HG03196 (cell line): ENCODE results near the gene CCDC159.

Experiments used
- ATAC-seq: cut with Tn5 transposase; IDR thresholded peaks from one replicate; pipeline ENCODE4 v1.9.1; 2021; ENCODE audit not compliant: unreplicated experiment

The CCDC159 gene

DNA sequence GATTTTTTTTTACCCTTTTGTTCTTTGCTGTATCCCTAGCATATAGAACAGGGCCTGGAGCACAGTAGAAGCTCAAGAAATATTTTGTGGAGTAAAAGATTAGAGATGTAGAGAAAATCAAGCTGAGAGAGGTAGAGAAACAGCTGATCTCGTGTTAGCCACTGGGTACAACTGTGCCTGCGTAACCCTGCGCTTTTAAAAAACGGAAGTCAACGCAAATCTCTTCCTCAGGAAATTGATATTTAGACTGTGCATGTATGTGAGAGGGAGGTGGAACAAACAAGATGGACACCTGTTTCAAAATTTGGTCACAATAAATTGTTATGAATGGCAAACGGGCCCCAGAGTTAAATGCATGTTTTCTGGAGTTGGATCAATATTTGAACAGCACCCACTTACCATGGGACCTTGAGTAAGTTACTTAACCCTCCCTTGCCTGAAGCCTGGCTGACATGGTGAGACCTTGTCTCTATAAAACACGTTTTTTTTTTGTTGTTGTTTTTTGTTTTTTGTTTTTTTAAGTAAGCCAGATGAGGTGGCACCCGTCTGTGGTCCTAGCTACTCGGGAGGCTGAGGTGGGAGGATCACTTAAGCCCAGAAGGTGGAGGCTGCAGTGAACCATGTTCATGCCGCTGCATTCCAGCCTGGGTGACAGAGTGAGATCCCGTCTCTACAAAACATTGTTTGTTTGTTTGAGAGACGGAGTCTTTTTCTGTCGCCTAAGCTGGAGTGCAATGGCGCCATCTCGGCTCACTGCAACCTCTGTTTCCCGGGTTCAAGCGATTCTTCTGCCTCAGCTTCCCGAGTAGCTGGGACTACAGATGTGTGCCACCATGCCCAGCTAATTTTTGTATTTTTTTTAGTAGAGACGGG lies 41.1 kb downstream of the CCDC159 start:
- ATAC-seq: no peak

DNA sequence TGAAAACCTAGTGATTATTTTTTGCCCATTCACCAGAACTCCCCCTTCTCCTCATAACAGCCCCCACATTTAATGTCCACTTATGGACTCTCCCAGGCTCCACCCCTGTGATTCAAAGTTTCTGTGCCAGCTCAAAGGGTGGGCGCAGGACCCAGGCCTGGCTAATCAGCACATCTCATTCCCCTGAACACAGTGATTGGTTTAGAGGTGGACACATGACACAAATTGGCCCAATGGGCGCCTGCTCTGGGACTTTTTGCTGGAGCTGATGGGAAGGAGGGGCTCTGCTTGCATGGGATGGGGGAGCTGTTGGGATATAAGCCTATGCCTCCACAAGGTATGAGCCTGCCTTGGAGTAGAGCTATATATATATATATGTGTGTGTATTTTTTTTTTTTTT lies 44.0 kb downstream of the CCDC159 start:
- no peak for ATAC-seq

- ATAC-seq: no peak
Measured at GRCh38 chr19:11390933-11391680, 44.8 kb downstream of the CCDC159 start.

DNA sequence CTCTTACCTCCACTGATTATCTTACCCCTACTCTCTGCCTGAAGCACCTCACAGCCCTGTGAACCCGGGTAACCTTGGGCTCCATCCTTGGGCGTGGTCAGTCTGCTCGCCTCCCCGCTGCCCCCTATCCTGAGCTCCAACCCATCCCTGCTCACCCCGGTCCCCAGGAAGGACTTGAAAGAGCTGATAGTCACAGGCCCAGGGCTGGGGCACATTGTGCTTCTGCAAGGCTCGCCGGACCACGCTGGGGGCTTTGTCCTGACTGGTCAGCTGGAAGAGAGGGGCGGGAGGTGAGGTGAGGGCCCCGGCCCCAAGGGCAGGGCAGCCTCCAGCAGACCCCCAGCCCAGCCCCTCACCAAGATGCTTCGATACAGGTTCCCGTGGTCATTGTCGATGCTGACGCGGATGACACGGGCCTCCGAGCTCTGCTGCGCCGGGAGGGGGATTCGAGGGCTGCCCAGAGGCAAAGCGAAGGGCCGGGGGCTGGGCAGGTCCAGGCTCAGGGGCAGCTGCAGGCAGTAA lies 50.8 kb downstream of the CCDC159 start:
- ATAC-seq: no peak

- ATAC-seq: no peak
Measured at GRCh38 chr19:11399667-11400066, 53.3 kb downstream of the CCDC159 start.

- ATAC-seq: no peak
Measured at GRCh38 chr19:11400798-11401197, 54.5 kb downstream of the CCDC159 start.

DNA sequence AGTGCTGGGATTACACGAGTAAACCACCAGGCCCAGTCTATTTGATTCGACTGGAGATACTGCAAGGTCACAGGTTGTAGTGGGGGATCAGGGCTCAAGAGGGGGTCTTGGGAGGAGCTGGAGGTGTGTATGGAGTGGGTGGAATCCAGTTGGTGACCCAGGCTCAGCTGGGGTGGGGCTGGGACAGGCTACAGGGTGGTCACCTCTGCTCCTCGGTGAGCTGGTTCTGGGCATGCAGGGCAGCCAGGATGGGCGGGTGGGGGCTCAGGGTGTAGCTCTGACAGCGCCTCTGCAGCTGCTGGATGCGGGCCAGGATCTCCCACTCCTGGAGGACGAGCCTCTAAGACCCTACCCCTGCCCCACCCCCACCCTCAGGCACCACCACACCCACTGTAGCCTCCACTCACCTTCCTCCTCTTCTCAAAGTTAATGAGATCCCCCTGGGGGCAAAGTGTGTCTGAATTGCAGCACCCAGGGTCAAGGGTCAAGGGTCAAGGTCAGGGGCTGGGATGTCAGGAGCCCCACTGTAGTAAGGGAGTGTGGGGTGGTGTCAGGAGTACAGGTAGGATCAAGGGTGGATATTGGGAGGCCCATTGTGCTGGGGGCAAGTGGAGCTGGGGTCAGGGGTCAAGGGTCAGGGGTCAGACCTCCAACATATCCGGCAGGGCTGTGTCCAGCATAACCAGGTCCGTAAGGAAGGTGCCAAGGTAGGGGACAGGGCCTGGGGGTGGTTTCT lies 55.7 kb downstream of the CCDC159 start:
- ATAC-seq: no peak
